GM20000 (cell line): ENCODE measurements around the gene HHAT.

Experiments
- DNase-seq: peaks from one replicate; pipeline ENCODE4 v3.0.0; 2012; ENCODE audit warnings: low spot score
- CTCF ChIP-seq: IDR thresholded peaks from 2 replicates; pipeline ENCODE4 v1.5.1; 2012; ENCODE audit warnings: mild to moderate bottlenecking, control low read depth; ENCODE audit errors: extremely low read depth, missing control alignments

The HHAT gene

GRCh38 chr1:210525716-210526454 is 197.2 kb downstream of the HHAT start:
- no peak for DNase-seq
- TF ChIP-seq CTCF: no peak

- DNase-seq: no peak
- no peak for TF ChIP-seq CTCF
Observed at GRCh38 chr1:210527091-210527490, 198.4 kb downstream of the HHAT start.

- TF ChIP-seq CTCF: no peak
- no peak for DNase-seq
Observed at GRCh38 chr1:210531475-210532222, 202.9 kb downstream of the HHAT start.

GRCh38 chr1:210532223-210532598 is 203.5 kb downstream of the HHAT start:
- no peak for TF ChIP-seq CTCF
- no peak for DNase-seq

GRCh38 chr1:210535761-210536160 is 207.1 kb downstream of the HHAT start:
- no peak for DNase-seq

GRCh38 chr1:210536254-210536961 is 207.7 kb downstream of the HHAT start:
- no peak for TF ChIP-seq CTCF
- DNase-seq: no peak

More at GRCh38 chr1:210535761-210536160, 207.1 kb downstream of the HHAT start:
- TF ChIP-seq CTCF: no peak

- no peak for DNase-seq
- TF ChIP-seq CTCF: no peak
Observed at GRCh38 chr1:210540288-210540687, 211.6 kb downstream of the HHAT start.
